GM19328 (cell line): ENCODE results near the gene FTCD.
"Not testable (repeated sequence)": the region's sequence is repeated elsewhere in the genome, so short reads cannot be mapped to it uniquely, and the experiment has no call there.

Experiments
- ATAC-seq: cut with Tn5 transposase; IDR thresholded peaks from one replicate; pipeline ENCODE4 v1.9.1; 2021; ENCODE audit warnings: mild to moderate bottlenecking, moderate library complexity; ENCODE audit not compliant: unreplicated experiment

FTCD gene

GRCh38 chr21:46188226-46189212 lies 33.1 kb upstream of the FTCD start:
- ATAC-seq: no peak

DNA sequence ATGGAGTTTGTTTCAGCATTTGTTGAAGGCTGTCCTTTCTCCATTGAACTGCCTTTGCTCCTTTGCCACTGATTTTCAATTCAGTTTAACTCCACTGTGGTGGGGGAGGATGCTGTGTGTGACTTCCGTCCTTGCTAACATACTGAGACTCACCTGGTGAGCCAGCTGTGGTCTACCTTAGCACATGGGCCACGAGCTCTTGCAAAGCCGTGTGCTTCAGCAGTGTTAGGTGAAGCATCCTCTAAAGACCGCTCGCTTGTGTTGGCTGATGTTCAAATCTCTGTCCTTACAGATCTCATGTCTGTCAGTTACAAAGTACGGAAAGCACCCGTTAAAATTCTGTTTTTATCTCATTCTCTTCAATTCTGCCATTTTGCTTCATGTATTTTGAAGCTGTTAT lies 32.4 kb upstream of the FTCD start:
- ATAC-seq: no peak

DNA sequence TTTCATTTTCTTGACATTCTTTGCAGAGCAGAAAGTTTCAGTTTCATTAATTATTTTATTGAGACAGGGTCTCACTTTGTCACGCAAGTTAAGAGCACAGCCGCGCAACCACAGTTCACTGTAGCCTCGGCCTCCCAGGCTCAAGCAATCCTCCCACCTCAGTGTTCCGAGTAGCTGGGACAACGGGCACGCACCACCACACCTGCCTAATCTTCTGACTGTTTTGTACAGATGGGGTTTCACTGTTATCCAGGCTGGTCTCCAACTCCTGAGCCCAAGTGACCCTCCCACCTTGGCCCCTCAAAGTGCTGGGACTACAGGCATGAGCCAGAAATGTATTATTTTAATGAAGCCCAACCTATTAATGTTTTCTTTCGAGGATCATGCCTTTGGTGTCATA lies 31.9 kb upstream of the FTCD start:
- ATAC-seq: no peak

DNA sequence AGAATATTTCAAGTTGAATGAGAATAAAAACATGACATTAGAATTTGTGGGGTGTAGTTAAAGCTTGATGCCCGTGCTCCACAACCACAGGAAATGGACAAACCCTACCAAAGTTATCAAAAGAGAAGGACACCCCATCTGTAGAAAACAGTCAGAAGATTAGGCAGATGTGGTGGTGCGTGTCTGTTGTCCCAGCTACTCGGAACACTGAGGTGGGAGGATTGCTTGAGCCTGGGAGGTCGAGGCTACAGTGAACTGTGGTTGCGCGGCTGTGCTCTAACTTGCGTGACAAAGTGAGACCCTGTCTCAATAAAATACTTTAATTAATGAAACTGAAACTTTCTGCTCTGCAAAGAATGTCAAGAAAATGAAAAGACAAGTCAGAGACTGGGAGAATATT lies 30.3 kb upstream of the FTCD start:
- ATAC-seq: no peak

DNA sequence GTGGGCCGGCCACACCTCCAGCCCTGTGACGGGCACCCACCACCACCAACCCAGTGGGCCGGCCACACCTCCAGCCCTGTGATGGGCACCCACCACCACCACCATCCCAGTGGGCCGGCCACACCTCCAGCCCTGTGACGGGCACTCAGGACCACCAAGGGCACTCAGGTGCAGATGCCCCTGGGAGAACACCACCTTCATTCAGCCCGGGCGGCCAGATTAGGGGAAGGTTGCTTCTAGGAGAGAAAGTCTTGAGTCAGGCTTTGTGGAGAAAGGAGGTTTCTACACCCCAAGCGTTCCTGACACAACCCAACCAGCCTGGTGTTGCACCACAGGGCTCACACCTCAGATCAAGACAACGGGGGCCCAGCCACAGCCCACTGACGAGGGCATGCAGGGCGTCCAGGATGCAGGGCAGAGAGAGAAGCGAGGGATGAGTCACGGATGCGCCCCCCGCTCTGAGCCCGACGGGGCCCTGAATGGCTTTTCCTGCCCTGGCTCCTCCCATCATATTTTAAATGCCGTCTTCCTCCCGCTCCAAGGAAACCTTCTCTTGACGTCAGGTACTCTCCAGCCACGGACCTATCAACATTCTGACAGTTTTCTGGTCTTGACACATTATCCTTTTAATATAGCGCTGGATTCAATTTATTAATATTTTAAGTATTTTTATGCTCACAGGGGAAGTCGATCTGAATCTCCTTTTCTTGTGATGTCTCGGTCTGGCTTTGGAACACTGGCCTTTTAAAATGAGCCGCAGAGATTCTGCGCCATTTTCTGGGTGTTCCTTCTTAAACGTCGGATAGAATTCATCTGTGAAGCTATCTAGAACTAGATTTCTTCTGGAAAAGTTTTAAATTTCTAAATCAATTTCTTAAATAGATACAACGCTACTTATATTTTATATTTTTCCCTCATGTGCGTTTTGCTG lies 29.5 kb upstream of the FTCD start:
- no peak for ATAC-seq

DNA sequence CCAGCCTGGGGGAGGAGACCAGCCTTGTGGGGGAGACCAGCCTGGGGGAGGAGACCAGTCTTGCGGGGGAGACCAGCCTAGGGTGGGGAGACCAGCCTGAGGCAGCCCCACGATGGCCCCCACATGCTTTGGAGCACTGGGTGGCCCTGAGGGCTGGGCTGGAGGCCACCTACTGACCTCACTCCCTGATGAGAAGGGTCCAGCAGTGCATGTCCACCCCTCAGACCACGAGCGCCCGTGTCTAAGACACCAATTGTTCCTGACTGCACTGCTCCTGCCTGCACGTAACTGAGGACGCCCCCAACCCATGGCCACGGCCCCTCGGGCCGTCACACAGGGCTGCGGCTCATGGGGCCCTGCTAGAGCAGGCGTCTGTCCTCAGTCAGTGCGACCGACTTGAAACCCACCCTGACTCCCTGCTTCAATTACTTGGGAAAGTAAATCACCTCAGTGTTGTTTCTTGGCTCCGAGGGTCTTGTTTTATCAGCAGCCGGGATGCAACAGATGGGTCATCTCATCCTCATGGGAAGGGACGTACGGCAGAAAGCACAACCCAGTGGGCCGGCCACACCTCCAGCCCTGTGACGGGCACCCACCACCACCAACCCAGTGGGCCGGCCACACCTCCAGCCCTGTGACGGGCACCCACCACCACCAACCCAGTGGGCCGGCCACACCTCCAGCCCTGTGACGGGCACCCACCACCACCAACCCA lies 28.7 kb upstream of the FTCD start, which contains the start of gene SPATC1L:
TSS of gene SPATC1L (minus strand) at position 550 of the 715 bp plus-strand sequence. CDS start 1,643 bp downstream, outside the sequence.
- ATAC-seq: no peak

- ATAC-seq: not testable (repeated sequence)
Measured at GRCh38 chr21:46183337-46183909, 28.0 kb upstream of the FTCD start.

GRCh38 chr21:46182548-46183336 lies 27.4 kb upstream of the FTCD start:
- no peak for ATAC-seq

DNA sequence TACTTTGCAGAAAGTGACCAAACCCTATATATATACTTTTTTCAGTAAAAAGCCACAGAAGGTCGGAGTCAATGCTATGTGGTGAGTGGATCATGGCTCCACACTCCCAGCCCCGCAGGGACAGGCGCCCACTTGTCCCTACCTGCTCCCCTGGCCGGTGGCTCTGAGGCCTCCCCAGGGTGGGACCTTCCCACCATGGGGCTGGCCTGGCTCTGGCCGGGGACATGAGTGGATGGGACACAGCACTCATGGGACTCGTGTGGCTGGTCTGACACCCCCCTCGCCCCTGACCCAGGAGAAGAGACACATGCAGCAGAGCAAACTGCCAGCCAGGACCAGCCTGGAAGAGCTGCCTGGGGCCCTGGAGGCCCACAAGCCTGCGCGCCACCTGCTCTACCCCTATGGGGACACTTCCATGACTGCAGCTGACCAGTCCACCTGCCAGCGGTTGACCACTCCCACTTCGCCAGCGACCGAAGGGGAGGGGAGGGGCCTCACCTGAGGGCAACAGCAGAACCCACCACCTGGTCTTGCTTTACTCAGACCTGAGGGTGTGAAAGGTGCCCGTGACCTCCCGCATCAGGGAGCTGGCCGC lies 26.7 kb upstream of the FTCD start:
- ATAC-seq: no peak

DNA sequence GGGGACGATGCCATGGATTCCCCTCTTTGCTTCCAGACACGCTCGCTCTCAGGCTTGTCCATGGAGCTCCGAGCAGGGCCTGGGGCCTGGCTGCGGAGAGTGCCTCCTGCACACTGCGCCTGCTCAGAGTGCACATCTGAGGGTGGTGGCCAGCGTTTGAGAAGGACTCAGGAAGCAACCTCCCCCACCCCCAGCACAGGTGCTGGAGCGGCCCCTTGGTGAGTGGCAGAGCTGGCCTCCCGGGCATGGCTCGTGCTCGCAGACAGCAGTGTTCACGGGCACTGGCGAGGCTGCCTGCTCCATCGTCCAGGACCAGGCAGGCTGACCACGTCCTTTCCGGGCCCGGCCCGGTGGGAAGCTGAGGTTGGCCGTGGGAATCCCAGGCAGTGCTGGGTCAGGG lies 26.1 kb upstream of the FTCD start:
- ATAC-seq: no peak

DNA sequence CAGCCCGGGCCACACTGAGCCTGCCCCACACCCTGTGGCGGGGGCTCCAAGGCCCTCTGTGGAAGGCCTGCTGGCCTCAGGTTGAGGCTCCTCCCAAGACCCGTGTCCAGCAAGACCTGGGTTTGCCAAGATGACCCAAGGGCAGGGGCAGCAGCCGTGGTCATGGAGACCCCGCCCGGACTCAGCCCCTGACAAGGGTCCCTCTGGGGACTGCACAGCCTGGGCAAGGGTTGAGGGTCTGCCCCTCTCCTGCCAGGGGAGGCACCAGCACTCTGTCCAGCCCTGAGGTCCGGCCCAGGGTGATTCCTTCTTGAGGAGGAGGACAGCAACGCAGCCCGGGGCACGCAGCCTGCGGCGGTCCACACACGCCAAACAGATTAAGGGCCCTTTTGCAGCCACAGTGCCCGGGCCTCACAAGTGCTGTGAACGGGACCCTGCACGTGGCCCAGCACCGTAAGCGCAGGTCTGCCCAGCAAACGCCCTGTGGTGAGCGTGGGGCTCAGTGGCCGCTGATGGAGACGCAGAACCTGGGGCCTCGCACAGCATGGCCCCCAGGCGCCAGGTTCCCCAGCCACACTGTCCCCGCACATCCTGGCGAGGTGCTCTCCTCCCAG lies 25.5 kb upstream of the FTCD start:
- ATAC-seq: no peak

- no peak for ATAC-seq
Measured at GRCh38 chr21:46180079-46180722, 24.8 kb upstream of the FTCD start.

- no peak for ATAC-seq
Measured at GRCh38 chr21:46179708-46180078, 24.3 kb upstream of the FTCD start.

- no peak for ATAC-seq
Measured at GRCh38 chr21:46178961-46179360, 23.6 kb upstream of the FTCD start.

- not testable (repeated sequence) for ATAC-seq
Measured at GRCh38 chr21:46176443-46177129, 21.2 kb upstream of the FTCD start.

GRCh38 chr21:46173573-46173972 lies 18.2 kb upstream of the FTCD start:
- ATAC-seq: no peak

DNA sequence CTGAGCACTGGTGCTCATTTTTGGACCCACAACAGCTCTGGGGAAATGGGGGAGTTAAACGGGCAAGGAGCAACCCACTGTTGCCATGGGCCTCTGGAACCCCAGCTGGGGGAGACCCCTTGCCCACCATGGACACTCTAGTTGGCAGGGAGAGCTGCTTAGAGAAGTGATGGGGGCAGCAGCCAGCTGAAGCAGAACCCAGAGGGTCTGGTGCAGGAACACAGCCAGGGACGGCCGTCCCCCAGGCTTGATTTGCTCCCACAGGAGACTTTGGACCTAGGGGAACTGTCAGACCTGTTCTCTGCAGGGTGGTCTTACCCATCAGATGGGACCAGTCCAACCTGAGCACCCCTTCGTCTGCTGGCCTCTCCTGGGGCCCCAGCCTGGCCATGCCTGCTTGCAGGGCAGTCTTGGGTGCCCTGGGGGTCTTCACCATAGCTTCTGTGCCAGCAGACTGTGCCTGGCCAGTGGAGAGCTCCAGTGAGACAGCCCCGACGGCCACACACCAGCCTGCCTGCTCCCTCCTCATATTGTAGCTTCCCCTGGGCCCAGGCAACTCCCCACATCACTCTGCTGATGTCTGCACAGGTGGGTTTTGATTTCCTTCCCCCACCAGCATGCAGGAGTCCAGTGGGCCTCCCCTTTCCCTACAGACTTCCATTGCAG lies 17.6 kb upstream of the FTCD start:
- ATAC-seq: no peak
